Measurements from ENCODE around the gene TRIP12. TPM values are rescaled to one million over a fixed set of nuclear protein-coding genes. Genes with fewer than 3 reads are reported as not detected.
"Not testable (repeated sequence)": the region's sequence is repeated elsewhere in the genome, so short reads cannot be mapped to it uniquely, and the experiment has no call there.

The TRIP12 gene
- total RNA-seq, 1 donor from 2014 or later = 211 TPM

DNA sequence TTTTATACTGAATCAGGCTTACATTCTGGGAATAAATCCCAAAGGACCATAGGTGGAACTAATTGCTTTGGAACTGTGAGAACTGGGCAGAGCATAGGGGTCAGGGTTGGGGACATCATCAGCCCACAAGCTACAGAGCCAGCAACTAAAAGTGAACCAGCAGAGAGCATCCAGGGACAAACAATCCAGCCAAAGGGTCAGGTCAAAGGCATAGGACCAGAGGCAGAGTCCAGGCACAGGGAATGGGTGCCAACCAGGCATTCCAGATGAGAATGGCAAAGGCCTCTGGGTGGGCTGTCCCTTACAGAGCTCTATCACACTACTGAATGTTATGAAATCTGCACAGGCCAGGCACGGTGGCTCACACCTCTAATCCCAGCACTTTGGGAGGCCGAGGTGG is 195.2 kb downstream of the TRIP12 start:
- Histone ChIP-seq H3K27ac (no peak overlapping the region), H3K36me3 (no peaks in the 10 kb centered on the region), H3K9me3 (no peaks in the 10 kb centered on the region), H3K4me1 (no peaks in the 10 kb centered on the region), H3K4me3 (no peak overlapping the region), H3K27me3 (no peaks in the 10 kb centered on the region)
- DNase-seq (no peak), ATAC-seq (no peak)
- intact Hi-C loops (cut with DNase I) = no loop called here
- TF ChIP-seq, protein P1, sequence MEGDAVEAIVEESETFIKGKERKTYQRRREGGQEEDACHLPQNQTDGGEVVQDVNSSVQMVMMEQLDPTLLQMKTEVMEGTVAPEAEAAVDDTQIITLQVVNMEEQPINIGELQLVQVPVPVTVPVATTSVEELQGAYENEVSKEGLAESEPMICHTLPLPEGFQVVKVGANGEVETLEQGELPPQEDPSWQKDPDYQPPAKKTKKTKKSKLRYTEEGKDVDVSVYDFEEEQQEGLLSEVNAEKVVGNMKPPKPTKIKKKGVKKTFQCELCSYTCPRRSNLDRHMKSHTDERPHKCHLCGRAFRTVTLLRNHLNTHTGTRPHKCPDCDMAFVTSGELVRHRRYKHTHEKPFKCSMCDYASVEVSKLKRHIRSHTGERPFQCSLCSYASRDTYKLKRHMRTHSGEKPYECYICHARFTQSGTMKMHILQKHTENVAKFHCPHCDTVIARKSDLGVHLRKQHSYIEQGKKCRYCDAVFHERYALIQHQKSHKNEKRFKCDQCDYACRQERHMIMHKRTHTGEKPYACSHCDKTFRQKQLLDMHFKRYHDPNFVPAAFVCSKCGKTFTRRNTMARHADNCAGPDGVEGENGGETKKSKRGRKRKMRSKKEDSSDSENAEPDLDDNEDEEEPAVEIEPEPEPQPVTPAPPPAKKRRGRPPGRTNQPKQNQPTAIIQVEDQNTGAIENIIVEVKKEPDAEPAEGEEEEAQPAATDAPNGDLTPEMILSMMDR (IDR thresholded peaks at IDR 0.05) = no peak

DNA sequence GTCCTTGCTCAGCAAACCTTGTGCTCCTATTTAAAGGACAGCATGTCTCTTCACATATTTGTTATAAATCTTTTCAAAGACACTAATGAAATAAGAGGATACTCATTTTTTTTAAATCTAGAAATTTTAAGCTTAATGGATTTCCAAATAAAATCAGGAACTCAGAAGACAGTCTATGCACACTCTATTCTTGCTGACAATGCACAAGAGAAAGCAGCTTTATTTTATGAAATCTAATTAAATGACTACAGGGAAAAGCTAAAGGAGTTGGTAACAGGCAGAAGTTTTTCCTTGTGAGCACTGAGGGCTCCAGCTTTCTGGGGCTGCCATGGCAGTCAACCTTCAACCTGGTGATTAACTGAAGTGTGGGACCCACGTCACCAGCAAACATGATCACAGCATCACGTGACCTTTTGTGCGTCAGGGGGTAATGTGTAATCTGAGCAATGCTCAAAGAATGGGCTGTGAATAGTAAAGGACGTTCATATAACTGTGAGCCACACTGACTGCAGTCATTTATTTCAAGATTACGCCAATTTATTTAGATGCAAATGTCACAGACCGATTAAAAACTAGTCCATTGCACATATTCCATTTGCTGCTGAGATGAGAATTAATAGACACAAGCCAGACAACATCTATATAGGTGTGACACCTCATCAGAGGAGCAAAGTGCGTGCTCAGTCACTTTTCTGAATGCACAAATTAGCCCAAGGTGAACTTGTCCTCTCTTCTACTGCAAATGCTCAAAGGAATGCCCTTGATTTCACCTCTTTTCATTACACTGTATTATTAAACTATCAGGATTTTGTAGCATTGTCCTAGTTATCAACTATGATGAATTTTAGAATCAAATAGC is 195.9 kb downstream of the TRIP12 start:
- H3K4me3 ChIP-seq = no peak overlapping the region
- H3K9me3 ChIP-seq = no peaks in the 10 kb centered on the region
- no peaks in the 10 kb centered on the region for H3K27me3 ChIP-seq
- DNase-seq = no peak
- H3K4me1 ChIP-seq = no peaks in the 10 kb centered on the region
- TF ChIP-seq, protein P1 (IDR thresholded peaks at IDR 0.05) = no peak
- ATAC-seq = no peak
- H3K27ac ChIP-seq = no peak overlapping the region
- intact Hi-C loops (cut with DNase I) = no loop called here
- H3K36me3 ChIP-seq = no peaks in the 10 kb centered on the region

DNA sequence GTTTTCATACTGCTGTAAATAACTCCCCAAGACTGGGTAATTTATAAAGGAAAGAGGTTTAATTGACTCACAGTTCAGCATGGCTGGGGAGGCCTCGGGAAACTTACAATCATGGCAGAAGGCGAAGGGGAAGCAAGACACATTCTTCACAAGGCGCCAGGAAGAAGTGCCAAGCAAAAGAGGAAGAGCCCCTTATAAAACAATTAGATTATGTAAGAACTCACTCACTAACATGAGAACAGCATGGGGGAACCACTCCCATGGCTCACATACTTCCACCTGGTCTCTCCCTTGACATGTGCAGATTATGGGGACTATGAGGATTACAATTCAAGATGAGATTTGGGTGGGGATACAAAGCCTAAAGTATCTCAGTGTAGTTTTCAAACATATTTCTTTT is 198.6 kb downstream of the TRIP12 start:
- ATAC-seq; H3K27me3 ChIP-seq; DNase-seq; H3K36me3 ChIP-seq; H3K4me3 ChIP-seq; H3K9me3 ChIP-seq; H3K4me1 ChIP-seq; intact Hi-C loops (cut with DNase I); H3K27ac ChIP-seq: not testable (repeated sequence)

DNA sequence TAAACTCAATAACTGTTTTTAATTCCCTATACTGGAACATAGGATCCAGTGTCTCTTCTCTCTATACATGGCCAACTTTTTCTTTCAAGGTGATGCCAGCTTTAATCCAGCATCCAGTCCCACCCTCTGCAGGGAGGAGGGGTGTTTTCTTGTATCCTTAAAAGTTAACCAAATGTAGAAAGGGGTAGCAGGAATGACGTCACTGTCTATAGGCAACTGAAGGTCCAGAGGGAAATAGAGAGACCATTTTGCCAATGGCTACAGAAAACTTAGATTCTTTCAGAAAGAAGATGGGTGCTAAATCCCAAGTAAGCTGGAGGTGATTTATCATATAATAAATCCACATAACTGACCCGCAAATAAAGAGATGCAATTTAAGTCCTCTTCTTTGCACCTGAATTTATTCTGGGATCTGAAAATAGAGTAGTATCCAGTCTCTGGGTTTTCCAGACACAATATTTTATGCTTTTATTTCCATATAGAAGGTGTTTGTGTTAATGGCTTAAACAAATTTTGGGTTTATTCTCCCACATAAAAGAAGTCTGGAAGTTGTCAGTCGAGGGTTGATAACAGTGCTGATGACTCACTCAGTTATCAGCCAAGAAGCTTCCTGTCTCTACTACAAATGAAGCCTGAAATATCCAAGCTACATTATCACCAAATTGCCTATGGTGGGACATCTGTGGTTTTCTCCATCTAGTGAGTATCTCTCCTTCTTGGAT is 201.7 kb downstream of the TRIP12 start:
- H3K27me3 ChIP-seq = peaks cover 29% of the 10 kb centered on the region
- H3K36me3 ChIP-seq = no peaks in the 10 kb centered on the region
- ATAC-seq = no peak
- intact Hi-C loops (cut with DNase I) = no loop called here
- H3K4me1 ChIP-seq = peaks cover 2% of the 10 kb centered on the region
- TF ChIP-seq, protein P1 (IDR thresholded peaks at IDR 0.05) = no peak
- H3K9me3 ChIP-seq = no peaks in the 10 kb centered on the region
- no peak overlapping the region for H3K4me3 ChIP-seq
- no peak for DNase-seq
- no peak overlapping the region for H3K27ac ChIP-seq

DNA sequence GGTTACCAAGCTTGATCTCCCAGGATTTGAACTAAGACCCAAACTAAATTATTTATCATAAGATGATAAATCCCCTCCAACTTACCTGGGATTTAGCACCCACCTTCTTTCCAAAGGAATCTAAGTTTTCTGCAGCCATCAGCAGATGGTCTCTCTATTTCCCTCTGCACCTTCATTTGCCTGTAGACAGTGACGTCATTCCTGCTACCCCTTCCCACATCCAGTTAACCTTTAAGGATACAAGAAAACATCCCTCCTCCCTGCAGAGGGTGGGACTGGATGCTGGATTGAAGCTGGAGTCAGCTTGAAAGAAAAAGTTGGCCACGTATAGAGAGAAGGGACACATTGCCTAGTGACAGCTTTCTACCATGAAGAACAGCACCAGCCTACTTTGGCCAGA is 203.8 kb downstream of the TRIP12 start:
- intact Hi-C loops (cut with DNase I) = no loop called here
- DNase-seq = no peak
- no peak overlapping the region for H3K4me3 ChIP-seq
- H3K9me3 ChIP-seq = no peaks in the 10 kb centered on the region
- H3K4me1 ChIP-seq = peaks cover 15% of the 10 kb centered on the region
- no peak for ATAC-seq
- TF ChIP-seq, protein P1 (IDR thresholded peaks at IDR 0.05) = no peak
- no peak overlapping the region for H3K27ac ChIP-seq
- no peaks in the 10 kb centered on the region for H3K36me3 ChIP-seq
- H3K27me3 ChIP-seq = peaks cover 45% of the 10 kb centered on the region

DNA sequence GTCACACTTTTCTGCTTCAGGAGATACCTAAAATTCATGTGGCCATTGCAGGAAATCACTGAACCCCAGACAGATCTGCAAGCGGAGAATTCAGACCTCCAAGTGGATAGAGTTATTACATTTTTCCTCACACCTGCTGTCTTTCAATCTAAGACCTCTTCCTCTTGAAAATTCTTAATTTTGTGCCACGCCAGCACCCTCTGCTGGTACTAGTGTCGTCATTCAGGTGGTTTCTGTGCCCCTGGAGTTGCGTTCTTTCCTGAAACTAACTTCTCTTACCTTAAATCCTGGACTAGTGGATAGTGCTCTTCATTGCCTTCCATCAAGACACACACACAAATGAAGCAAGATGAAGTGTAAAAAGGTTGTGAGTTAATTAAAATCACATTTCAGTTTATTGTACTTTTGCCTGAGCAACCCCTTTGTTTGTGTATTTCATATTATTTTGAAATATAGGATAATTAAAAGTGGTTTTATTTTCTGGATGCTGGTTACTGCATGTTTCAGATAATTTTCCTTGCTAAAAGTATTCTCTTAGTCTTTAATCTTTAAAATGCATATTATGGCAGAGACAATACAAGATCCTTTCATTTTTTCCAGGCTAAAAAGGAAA is 205.8 kb downstream of the TRIP12 start:
- H3K27ac ChIP-seq = no peak overlapping the region
- H3K4me3 ChIP-seq = no peak overlapping the region
- no peaks in the 10 kb centered on the region for H3K9me3 ChIP-seq
- DNase-seq (no peak), ATAC-seq (no peak)
- H3K27me3 ChIP-seq = peaks cover 59% of the 10 kb centered on the region
- peaks cover 15% of the 10 kb centered on the region for H3K4me1 ChIP-seq
- intact Hi-C loops (cut with DNase I) = no loop called here
- TF ChIP-seq, protein P1 (IDR thresholded peaks at IDR 0.05) = peak; percentile 10
- no peaks in the 10 kb centered on the region for H3K36me3 ChIP-seq
